ENCODE results near the gene MAP4.

Gene MAP4

GRCh38 chr3:48026951-48027908 lies 11.0 kb upstream of the MAP4 start:
- TF ChIP-seq GATA2 (IDR thresholded peaks at IDR 0.05; ENCODE audit: low read depth, low read length) (no peak), GATA3 (IDR thresholded peaks at IDR 0.05; ENCODE audit: low read depth, low read length) (no peak)

GRCh38 chr3:48026098-48026497 lies 9.9 kb upstream of the MAP4 start:
- TF ChIP-seq GATA3 (IDR thresholded peaks at IDR 0.05; ENCODE audit: low read depth, low read length) (no peak), GATA2 (IDR thresholded peaks at IDR 0.05; ENCODE audit: low read depth, low read length) (no peak)

DNA sequence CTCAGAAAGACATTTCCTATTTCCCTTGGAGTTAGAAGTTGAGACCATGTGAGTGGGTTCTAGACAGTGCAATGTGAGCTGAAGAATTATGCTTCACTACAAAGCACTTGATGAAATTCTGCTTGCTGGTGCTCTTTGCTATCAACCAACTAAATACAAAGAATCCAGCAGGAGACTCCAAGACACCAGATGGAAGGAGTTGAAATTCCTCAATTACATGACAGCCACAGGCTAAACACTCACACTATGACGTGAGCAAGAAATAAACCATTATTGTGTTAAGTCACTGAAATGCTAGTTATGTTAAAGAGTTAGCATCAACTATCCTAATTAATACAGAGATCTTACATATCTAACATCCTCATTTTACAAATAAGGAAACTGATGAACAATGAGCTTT lies 8.2 kb upstream of the MAP4 start:
- TF ChIP-seq GATA3 (IDR thresholded peaks at IDR 0.05; ENCODE audit: low read depth, low read length) (no peak), GATA2 (IDR thresholded peaks at IDR 0.05; ENCODE audit: low read depth, low read length) (no peak)

DNA sequence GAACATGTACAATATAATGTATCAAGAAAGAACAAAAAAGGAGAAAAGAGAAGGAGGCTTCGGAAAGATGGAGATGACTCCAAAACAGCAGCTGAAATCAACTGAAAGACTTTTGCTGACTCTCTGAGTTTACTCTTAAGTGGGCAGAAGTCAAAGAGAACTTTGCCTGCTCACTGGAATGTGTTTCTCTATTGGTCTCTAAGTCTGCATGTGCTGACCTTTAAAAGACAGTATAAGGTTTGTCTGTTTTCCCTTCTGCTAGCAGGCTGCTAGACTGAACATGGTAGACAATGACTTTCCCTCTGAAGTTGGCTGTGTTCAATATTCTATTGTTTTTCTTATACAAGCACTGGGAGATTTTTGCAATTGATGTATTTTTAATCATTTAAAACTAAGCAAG lies 7.2 kb upstream of the MAP4 start:
- TF ChIP-seq GATA2 (IDR thresholded peaks at IDR 0.05; ENCODE audit: low read depth, low read length) (no peak), GATA3 (IDR thresholded peaks at IDR 0.05; ENCODE audit: low read depth, low read length) (no peak)

DNA sequence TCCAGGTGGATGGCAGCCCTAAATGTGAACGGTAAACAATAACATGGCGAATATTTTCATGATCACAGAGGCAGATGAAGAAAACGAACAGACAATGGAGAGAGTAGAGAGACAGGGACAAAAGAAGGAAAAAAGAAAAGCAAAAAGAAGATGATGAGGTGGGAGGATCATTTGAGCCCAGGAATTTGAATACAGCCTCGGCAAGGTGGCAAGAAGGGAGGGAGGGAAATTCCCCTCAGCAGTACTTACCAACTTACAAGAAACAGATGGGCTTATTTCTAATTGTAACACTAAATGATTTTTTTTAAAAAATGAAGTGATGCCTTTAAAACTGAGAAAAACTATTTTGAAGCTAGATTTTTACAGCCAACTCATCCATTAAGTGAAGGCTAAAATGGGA lies 6.0 kb upstream of the MAP4 start:
- TF ChIP-seq GATA2 (IDR thresholded peaks at IDR 0.05; ENCODE audit: low read depth, low read length) (no peak), GATA3 (IDR thresholded peaks at IDR 0.05; ENCODE audit: low read depth, low read length) (no peak)

- TF ChIP-seq GATA2 (IDR thresholded peaks at IDR 0.05; ENCODE audit: low read depth, low read length) (no peak), GATA3 (IDR thresholded peaks at IDR 0.05; ENCODE audit: low read depth, low read length) (no peak)
These were observed 2.6 kb upstream of the MAP4 start for GRCh38 chr3:48018841-48019240.

GRCh38 chr3:48015431-48016180 lies 610 bp downstream of the MAP4 start:
- TF ChIP-seq GATA3 (IDR thresholded peaks at IDR 0.05; ENCODE audit: low read depth, low read length) = no peak
- no peak for TF ChIP-seq GATA2 (IDR thresholded peaks at IDR 0.05; ENCODE audit: low read depth, low read length)

DNA sequence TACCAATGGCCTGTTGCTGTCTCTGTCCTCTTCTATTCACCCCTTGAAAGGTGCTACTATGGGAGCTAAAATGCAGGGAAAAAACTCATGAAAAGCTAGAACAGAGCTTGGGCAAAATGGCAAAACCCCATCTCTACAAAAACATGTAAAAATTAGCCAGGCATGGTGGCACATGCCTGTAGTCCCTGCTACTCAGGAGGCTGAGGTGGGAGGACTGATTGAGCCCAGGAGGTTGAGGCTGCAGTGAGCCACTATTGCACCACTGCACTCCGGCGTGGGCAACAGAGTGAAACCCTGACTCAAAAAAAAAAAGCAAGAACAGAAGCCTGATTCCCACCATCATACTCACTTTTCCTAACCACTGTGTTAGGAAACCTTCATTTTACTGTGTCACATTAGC lies 1.9 kb downstream of the MAP4 start:
- TF ChIP-seq GATA2 (IDR thresholded peaks at IDR 0.05; ENCODE audit: low read depth, low read length) (no peak), GATA3 (IDR thresholded peaks at IDR 0.05; ENCODE audit: low read depth, low read length) (no peak)

DNA sequence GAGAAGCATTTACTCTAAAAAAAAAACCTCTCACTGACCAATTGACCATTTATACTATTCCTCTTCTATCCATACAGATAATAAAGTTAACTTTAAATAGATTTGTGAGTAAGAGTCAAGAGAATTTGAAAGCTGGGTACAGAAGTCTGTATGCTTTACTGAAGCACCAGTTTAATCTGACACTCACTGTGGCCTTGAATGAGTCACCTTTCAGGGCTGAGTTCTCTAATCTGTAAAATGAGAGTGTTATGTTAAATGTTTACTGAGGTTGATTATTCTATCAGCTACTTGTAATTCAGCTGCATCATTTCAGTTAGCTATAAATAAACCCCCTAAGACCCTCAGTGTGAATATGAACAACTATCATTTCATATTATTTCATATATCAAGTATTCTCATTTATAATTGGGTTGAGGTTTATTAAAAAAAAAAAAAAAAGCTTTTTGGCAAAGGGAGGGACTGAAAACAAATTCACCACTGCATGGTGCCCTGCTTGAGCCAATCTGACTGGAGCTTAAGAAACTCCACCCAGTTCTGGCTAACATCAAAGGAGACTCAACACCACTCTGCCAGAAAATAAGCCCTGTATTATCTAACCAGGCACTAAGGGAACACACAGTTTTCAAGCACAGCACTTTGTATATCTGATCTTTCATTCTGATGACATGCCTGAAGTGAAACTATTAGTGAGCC lies 2.8 kb downstream of the MAP4 start:
- TF ChIP-seq GATA2 (IDR thresholded peaks at IDR 0.05; ENCODE audit: low read depth, low read length) = no peak
- no peak for TF ChIP-seq GATA3 (IDR thresholded peaks at IDR 0.05; ENCODE audit: low read depth, low read length)

- no peak for TF ChIP-seq GATA3 (IDR thresholded peaks at IDR 0.05; ENCODE audit: low read depth, low read length)
These were observed 3.6 kb downstream of the MAP4 start for GRCh38 chr3:48012659-48013058.

GRCh38 chr3:48004694-48005093 lies 11.5 kb downstream of the MAP4 start:
- TF ChIP-seq GATA2 (IDR thresholded peaks at IDR 0.05; ENCODE audit: low read depth, low read length) = no peak
- no peak for TF ChIP-seq GATA3 (IDR thresholded peaks at IDR 0.05; ENCODE audit: low read depth, low read length)

DNA sequence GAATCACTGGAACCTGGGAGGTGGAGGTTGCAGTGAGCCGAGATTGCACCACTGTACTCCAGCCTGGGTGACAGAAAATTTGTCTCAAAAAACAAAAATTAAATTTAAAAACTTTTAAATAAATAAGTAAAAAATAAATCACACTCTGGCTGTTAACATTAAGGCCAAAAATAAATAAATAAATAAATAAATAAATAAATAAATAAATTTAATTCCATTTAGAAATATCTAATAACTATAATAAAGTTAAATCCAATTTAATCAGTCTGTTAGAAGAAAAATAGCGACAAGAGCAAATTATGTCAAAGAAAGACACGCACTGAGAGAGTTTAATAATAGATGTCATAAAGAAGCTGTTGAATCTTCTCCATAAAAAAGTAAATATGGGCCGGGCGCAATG lies 13.4 kb downstream of the MAP4 start:
- TF ChIP-seq GATA2 (IDR thresholded peaks at IDR 0.05; ENCODE audit: low read depth, low read length) = no peak
- no peak for TF ChIP-seq GATA3 (IDR thresholded peaks at IDR 0.05; ENCODE audit: low read depth, low read length)

GRCh38 chr3:48001991-48002390 lies 14.2 kb downstream of the MAP4 start:
- TF ChIP-seq GATA3 (IDR thresholded peaks at IDR 0.05; ENCODE audit: low read depth, low read length) (no peak), GATA2 (IDR thresholded peaks at IDR 0.05; ENCODE audit: low read depth, low read length) (no peak)

GRCh38 chr3:48000212-48000611 lies 16.0 kb downstream of the MAP4 start:
- TF ChIP-seq GATA3 (IDR thresholded peaks at IDR 0.05; ENCODE audit: low read depth, low read length) (no peak), GATA2 (IDR thresholded peaks at IDR 0.05; ENCODE audit: low read depth, low read length) (no peak)
